Esophagus squamous epithelium (tissue), 5 donors: ENCODE data around the gene LIMS1. TPM values are rescaled to one million over a fixed set of nuclear protein-coding genes. Genes with fewer than 3 reads are reported as not detected.

Experiments used
- DNase-seq: peaks from one replicate; lab custom pipeline; 2025; lab: John Stamatoyannopoulos, UW
- H3K27ac ChIP-seq, 4 donors: fragments of 200-600 bp; sonication (generic); one replicate each; pipeline ENCODE4 v1.5.1; 2016 to 2019; ENCODE audit warnings: mild to moderate bottlenecking in 1 of 4
- H3K27me3 ChIP-seq, 4 donors: fragments of 200-600 bp; sonication (generic); 1 replicate in 3 of 4; 2 replicates in 1 of 4; pipeline versions ENCODE4 v1.5.1 to v1.6.0; 2017 to 2021; ENCODE audit warnings: antibody characterized with exemption in 1 of 4
- H3K36me3 ChIP-seq, 3 donors: fragments of 200-600 bp; sonication (generic); one replicate each; pipeline ENCODE4 v1.5.1; 2016 to 2019
- H3K4me1 ChIP-seq, 3 donors: fragments of 200-600 bp; sonication (generic); one replicate each; pipeline ENCODE4 v1.5.1; 2017 to 2019
- H3K4me3 ChIP-seq, 4 donors: fragments of 200-600 bp; sonication (generic); 1 replicate in 3 of 4; 2 replicates in 1 of 4; pipeline ENCODE4 v1.5.1; 2016 to 2019; ENCODE audit warnings: mild to moderate bottlenecking in 2 of 4, moderate library complexity in 1 of 4
- H3K9me3 ChIP-seq, 3 donors: fragments of 200-600 bp; sonication (generic); one replicate each; pipeline ENCODE4 v1.5.1; 2016 to 2019
- CTCF ChIP-seq, 6 experiments: fragments of 450-650 bp in 4 of 6; fragments of 200-600 bp in 2 of 6; sonication (generic) in 2 of 6; IDR thresholded peaks; one replicate each; pipeline ENCODE4 v1.5.1; 2016 to 2019; ENCODE audit warnings: antibody characterized with exemption in 6 of 6, mild to moderate bottlenecking in 4 of 6, moderate library complexity in 4 of 6
- POLR2A ChIP-seq, 4 donors: fragments of 450-650 bp; IDR thresholded peaks; one replicate each; pipeline ENCODE4 v1.6.1; 2017; ENCODE audit warnings: antibody characterized with exemption in 4 of 4, mild to moderate bottlenecking in 4 of 4, moderate library complexity in 3 of 4
- WGBS, 2 donors: methylation state at CpG; one replicate each; pipeline ENCODE4 v1.1.5; 2018; 5-methylcytosine and 5-hydroxymethylcytosine counted together
- intact Hi-C: fragments of 100-400 bp; cut with DNase I; formaldehyde crosslinking; loops from one replicate; pipeline ENCODE4 v1.15.0; 2022
- total RNA-seq, 4 donors: library from RNA; depleted of rRNA; stranded (reverse); fragments of >200 nt; gene quantifications; one replicate each; pipeline ENCODE4 v1.1.0, GENCODE V29; 2016
- donor health status: DM: yes; HTN: yes; CAD: no.

Gene LIMS1
- total RNA-seq, 4 donors from 2014 or later: 37.8 to 66.2 (median 54.0) TPM

DNA sequence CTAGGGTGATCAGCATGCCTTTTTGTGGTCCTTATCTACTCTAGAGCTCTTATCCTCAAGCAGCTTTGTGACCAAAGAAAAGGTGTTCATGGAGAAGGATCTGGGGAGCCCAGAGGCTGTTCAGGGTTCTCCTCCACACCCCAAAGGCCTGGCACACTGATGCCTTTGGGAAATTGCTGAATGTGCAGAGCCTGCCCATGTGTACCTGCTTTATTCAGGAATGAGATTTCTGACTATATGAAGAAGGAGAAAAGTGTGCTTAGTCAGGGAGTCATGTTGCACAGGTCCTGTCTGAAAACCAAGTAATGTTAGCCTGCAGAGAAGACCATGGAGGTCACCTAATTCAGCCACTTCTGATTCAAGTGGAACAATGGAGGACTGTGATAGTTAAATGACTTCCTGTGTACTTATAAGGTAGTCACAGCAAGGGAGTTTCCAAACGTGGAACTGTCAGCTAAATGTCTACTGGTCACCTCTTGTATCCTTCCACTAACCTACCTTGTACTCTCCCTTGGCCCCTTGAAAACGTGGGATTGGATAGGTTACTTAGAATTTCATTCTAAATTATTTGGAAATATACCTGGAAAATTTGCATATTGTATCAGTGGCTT, 81.3 kb downstream of the LIMS1 start:
- Histone ChIP-seq H3K4me3 (no peak overlapping the region), H3K27me3 (no peaks in the 10 kb centered on the region), H3K36me3 (no peaks in the 10 kb centered on the region), H3K4me1 (peaks cover 38 to 100% (median 79%) of the 10 kb centered on the region in 3 donors), H3K9me3 (no peaks in the 10 kb centered on the region), H3K27ac (peak overlapping the region in 3 of 4 donors; percentile 62 to 89 (median 84))
- no peak for TF ChIP-seq CTCF (IDR thresholded peaks at IDR 0.05)
- TF ChIP-seq POLR2A (IDR thresholded peaks at IDR 0.05): no peak
- no peak for DNase-seq
- 43 to 47% methylated on average over 2 of the region's 2 CpGs for WGBS, 2 donors
- intact Hi-C loops: no loop called here

- no peak for TF ChIP-seq CTCF (IDR thresholded peaks at IDR 0.05)
- no peak for TF ChIP-seq POLR2A (IDR thresholded peaks at IDR 0.05)
- H3K4me1 ChIP-seq: peaks cover 46 to 100% (median 86%) of the 10 kb centered on the region in 3 donors
- intact Hi-C loops: no loop called here
- H3K27ac ChIP-seq: peak overlapping the region; percentile 10 to 89 (median 68)
- H3K36me3 ChIP-seq: no peaks in the 10 kb centered on the region
- WGBS, 2 donors: 83 to 96% methylated on average over 3 to 4 of the region's 5 CpGs
- DNase-seq: no peak
- H3K4me3 ChIP-seq: no peak overlapping the region
- H3K27me3 ChIP-seq: no peaks in the 10 kb centered on the region
- H3K9me3 ChIP-seq: no peaks in the 10 kb centered on the region
These were observed 82.0 kb downstream of the LIMS1 start for GRCh38 chr2:108616318-108616717.

GRCh38 chr2:108616751-108617161, 82.5 kb downstream of the LIMS1 start:
- peak overlapping the region; percentile 10 to 89 (median 68) for H3K27ac ChIP-seq
- H3K4me1 ChIP-seq: peaks cover 49 to 100% (median 86%) of the 10 kb centered on the region in 3 donors
- H3K4me3 ChIP-seq: no peak overlapping the region
- no peaks in the 10 kb centered on the region for H3K36me3 ChIP-seq
- intact Hi-C loops: no loop called here
- H3K9me3 ChIP-seq: no peaks in the 10 kb centered on the region
- whole genome bisulfite sequencing, 2 donors: 24 to 40% methylated on average over 2 of the region's 2 CpGs
- DNase-seq: no peak
- no peaks in the 10 kb centered on the region for H3K27me3 ChIP-seq
- TF ChIP-seq POLR2A (IDR thresholded peaks at IDR 0.05) (no peak), CTCF (IDR thresholded peaks at IDR 0.05) (no peak)

DNA sequence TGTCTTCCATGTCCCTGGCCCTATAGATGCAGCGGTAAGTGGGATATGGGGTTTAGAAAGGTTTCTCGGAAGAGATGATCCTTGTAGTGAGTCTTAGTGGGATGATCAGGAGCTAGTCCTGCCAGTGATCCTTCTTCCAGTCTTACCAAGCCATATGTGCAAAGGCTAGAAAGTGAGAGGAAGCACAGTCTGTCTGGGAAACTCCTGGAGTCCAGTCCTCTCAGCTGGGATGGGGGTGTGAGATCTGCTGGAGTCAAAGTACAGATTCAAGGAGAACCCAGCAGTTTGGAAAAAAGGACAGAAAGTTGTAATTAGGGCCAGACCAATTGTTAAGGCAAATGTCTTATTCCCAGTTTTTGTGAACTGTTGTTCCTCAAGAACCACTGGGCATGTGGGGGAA, 83.3 kb downstream of the LIMS1 start:
- Histone ChIP-seq H3K27ac (peak overlapping the region in 3 of 4 donors; percentile 51 to 89 (median 84)), H3K36me3 (no peaks in the 10 kb centered on the region), H3K4me3 (no peak overlapping the region), H3K4me1 (peaks cover 51 to 100% (median 79%) of the 10 kb centered on the region in 3 donors), H3K27me3 (no peaks in the 10 kb centered on the region), H3K9me3 (no peaks in the 10 kb centered on the region)
- 82 to 88% methylated on average over 2 of the region's 2 CpGs for WGBS, 2 donors
- intact Hi-C loops: no loop called here
- TF ChIP-seq POLR2A (IDR thresholded peaks at IDR 0.05) (no peak), CTCF (IDR thresholded peaks at IDR 0.05) (no peak)
- DNase-seq: no peak

DNA sequence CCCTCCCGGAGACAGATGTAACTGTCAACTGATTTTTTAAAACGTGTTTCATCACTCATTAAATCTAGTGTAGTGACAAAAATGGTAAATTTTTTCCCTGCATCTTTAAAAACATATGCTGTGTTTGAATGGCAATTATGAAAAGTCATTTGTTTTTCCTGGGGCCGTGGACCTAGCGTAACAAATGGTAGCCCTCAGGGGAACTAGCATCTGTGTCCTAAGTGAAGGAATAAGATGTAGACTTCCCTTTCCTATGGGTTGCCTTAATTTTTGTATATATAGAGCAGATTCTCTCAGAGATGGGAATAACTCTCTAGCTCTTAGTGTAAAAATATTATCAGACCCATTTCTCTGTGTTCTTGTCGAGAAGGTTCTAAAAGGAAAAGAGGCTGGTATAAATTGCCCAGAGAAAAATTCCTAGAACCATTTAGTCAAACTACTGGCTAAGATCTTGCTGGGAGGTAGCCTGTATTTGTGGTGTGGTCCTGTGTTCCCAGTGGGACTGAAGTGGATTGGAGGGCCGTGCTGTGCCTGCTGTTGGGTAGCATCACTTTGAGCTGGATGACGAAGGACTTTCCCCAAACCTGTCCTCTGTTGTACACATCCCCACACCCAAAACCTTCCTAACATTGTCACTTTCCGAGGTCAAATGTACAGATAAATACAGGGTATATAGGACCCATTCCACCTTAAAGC, 85.8 kb downstream of the LIMS1 start:
- intact Hi-C loops: no loop called here
- no peaks in the 10 kb centered on the region for H3K27me3 ChIP-seq
- H3K9me3 ChIP-seq: no peaks in the 10 kb centered on the region
- no peak for TF ChIP-seq POLR2A (IDR thresholded peaks at IDR 0.05)
- no peak for TF ChIP-seq CTCF (IDR thresholded peaks at IDR 0.05)
- H3K27ac ChIP-seq: peak overlapping the region; percentile 73 to 89 (median 84)
- 53 to 56% methylated on average over 6 to 8 of the region's 8 CpGs for WGBS, 2 donors
- DNase-seq: no peak
- H3K36me3 ChIP-seq: no peaks in the 10 kb centered on the region
- no peak overlapping the region for H3K4me3 ChIP-seq
- H3K4me1 ChIP-seq: peaks cover 40 to 95% (median 58%) of the 10 kb centered on the region in 3 donors
